SU-DHL-6 (cell line): Measurements from ENCODE around the gene PPP1R37.

ENCODE experiments used
- H2AFZ ChIP-seq: fragments of 200-600 bp; sonication (generic); 2 replicates; pipeline ENCODE4 v1.6.1; 2014; ENCODE audit warnings: low read depth, mild to moderate bottlenecking, moderate library complexity, mixed read lengths, antibody characterized with exemption, low read length; ENCODE audit not compliant: severe bottlenecking
- H3F3A ChIP-seq: fragments of 200-600 bp; shearing (Covaris generic); 2 replicates; pipeline ENCODE4 v1.6.0; 2016; ENCODE audit warnings: antibody characterized with exemption, mild to moderate bottlenecking; ENCODE audit not compliant: insufficient read depth
- H3K27ac ChIP-seq: fragments of 200-600 bp; sonication (generic); 2 replicates; pipeline ENCODE4 v1.5.1; 2016; ENCODE audit warnings: low read depth, mild to moderate bottlenecking, low read length, moderate library complexity, mixed read lengths
- H3K27me3 ChIP-seq: fragments of 200-600 bp; sonication (generic), shearing (Covaris generic); 2 replicates; pipeline ENCODE4 v1.6.0; 2014; ENCODE audit warnings: mild to moderate bottlenecking, low read length
- H3K36me3 ChIP-seq: fragments of 200-600 bp; sonication (generic); 2 replicates; pipeline ENCODE4 v1.6.1; 2014; ENCODE audit warnings: mild to moderate bottlenecking, low read length, mixed read lengths
- H3K4me2 ChIP-seq: fragments of 300-600, 200-600 bp; shearing (Covaris generic), sonication (generic); 2 replicates; pipeline ENCODE4 v1.6.0; 2014; ENCODE audit warnings: low read length, low read depth, mild to moderate bottlenecking; ENCODE audit not compliant: poor library complexity, severe bottlenecking
- H3K4me3 ChIP-seq: fragments of 200-600 bp; sonication (generic); 2 replicates; pipeline ENCODE4 v1.5.1; 2014; ENCODE audit warnings: antibody characterized with exemption, low read length, mild to moderate bottlenecking, mixed read lengths; ENCODE audit not compliant: insufficient read depth, poor library complexity, severe bottlenecking
- H3K79me2 ChIP-seq: fragments of 200-600 bp; sonication (generic); 2 replicates; pipeline ENCODE4 v1.6.1; 2014; ENCODE audit warnings: mild to moderate bottlenecking, low read length, moderate library complexity; ENCODE audit not compliant: insufficient read depth
- H3K9ac ChIP-seq: fragments of 200-600 bp; sonication (generic); 2 replicates; pipeline ENCODE4 v1.7.0; 2014; ENCODE audit warnings: mild to moderate bottlenecking, low read length
- H3K9me2 ChIP-seq: fragments of 200-600 bp; sonication (generic); replicated peaks from 2 replicates; pipeline ENCODE4 v1.6.1; 2014; ENCODE audit warnings: low read length; ENCODE audit not compliant: insufficient read depth
- H3K9me3 ChIP-seq: fragments of 200-600 bp; sonication (generic); 2 replicates; pipeline ENCODE4 v1.6.1; 2014; ENCODE audit warnings: low read length, mixed read lengths; ENCODE audit not compliant: insufficient read depth
- H4K20me1 ChIP-seq: fragments of 200-600 bp; sonication (generic); 2 replicates; pipeline ENCODE4 v1.6.1; 2014; ENCODE audit warnings: low read depth, mild to moderate bottlenecking, antibody characterized with exemption, low read length, moderate library complexity, mixed read lengths
- EZH2phosphoT487 ChIP-seq: fragments of 200-600 bp; sonication (generic), shearing (Covaris generic); conservative IDR thresholded peaks from 2 replicates; pipeline ENCODE4 v1.6.1; 2018; ENCODE audit warnings: mild to moderate bottlenecking, antibody characterized with exemption, low read length, moderate library complexity, mixed read lengths
- TF ChIP-seq, protein P1 (sequence below): fragments of 200-600 bp; sonication (generic); IDR thresholded peaks from one replicate; pipeline ENCODE4 v1.5.1; 2017; ENCODE audit warnings: antibody characterized with exemption, mild to moderate bottlenecking, low read length, moderate library complexity; ENCODE audit not compliant: insufficient read depth, poor library complexity, severe bottlenecking

Gene PPP1R37

GRCh38 chr19:45150751-45151281 lies 57.8 kb downstream of the PPP1R37 start:
- Histone ChIP-seq H3K4me2 (no peak overlapping the region), H3K79me2 (no peaks in the 10 kb centered on the region), H3K9me2 (no peaks in the 10 kb centered on the region), H3K9me3 (no peaks in the 10 kb centered on the region), H3K36me3 (no peaks in the 10 kb centered on the region), H3K9ac (no peak overlapping the region), H2AFZ (no peak overlapping the region), H4K20me1 (no peaks in the 10 kb centered on the region), H3K4me3 (no peak overlapping the region), H3K27ac (no peak overlapping the region), H3K27me3 (no peaks in the 10 kb centered on the region), H3F3A (no peaks in the 10 kb centered on the region)
- TF ChIP-seq, protein P1, sequence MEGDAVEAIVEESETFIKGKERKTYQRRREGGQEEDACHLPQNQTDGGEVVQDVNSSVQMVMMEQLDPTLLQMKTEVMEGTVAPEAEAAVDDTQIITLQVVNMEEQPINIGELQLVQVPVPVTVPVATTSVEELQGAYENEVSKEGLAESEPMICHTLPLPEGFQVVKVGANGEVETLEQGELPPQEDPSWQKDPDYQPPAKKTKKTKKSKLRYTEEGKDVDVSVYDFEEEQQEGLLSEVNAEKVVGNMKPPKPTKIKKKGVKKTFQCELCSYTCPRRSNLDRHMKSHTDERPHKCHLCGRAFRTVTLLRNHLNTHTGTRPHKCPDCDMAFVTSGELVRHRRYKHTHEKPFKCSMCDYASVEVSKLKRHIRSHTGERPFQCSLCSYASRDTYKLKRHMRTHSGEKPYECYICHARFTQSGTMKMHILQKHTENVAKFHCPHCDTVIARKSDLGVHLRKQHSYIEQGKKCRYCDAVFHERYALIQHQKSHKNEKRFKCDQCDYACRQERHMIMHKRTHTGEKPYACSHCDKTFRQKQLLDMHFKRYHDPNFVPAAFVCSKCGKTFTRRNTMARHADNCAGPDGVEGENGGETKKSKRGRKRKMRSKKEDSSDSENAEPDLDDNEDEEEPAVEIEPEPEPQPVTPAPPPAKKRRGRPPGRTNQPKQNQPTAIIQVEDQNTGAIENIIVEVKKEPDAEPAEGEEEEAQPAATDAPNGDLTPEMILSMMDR, result no peak
- no peak for TF ChIP-seq EZH2phosphoT487

GRCh38 chr19:45151320-45151719 lies 58.3 kb downstream of the PPP1R37 start:
- TF ChIP-seq, protein P1, result no peak
- TF ChIP-seq EZH2phosphoT487, result no peak
- no peaks in the 10 kb centered on the region for H4K20me1 ChIP-seq

GRCh38 chr19:45151821-45152503 lies 59.0 kb downstream of the PPP1R37 start:
- H3K9me2 ChIP-seq, result no peaks in the 10 kb centered on the region
- no peaks in the 10 kb centered on the region for H4K20me1 ChIP-seq
- H3K9me3 ChIP-seq, result no peaks in the 10 kb centered on the region
- H3K36me3 ChIP-seq, result no peaks in the 10 kb centered on the region
- no peak for TF ChIP-seq EZH2phosphoT487
- TF ChIP-seq, protein P1, result no peak
- no peaks in the 10 kb centered on the region for H3K27me3 ChIP-seq
- no peaks in the 10 kb centered on the region for H3F3A ChIP-seq
- no peak overlapping the region for H3K4me3 ChIP-seq
- no peak overlapping the region for H2AFZ ChIP-seq
- no peak overlapping the region for H3K27ac ChIP-seq
- H3K79me2 ChIP-seq, result no peaks in the 10 kb centered on the region
- H3K4me2 ChIP-seq, result no peak overlapping the region
- no peak overlapping the region for H3K9ac ChIP-seq

More at GRCh38 chr19:45151320-45151719, 58.3 kb downstream of the PPP1R37 start:
- Histone ChIP-seq H3K27me3 (no peaks in the 10 kb centered on the region), H3K9me2 (no peaks in the 10 kb centered on the region), H3K4me2 (no peak overlapping the region), H3K36me3 (no peaks in the 10 kb centered on the region), H3K79me2 (no peaks in the 10 kb centered on the region), H3K4me3 (no peak overlapping the region), H3F3A (no peaks in the 10 kb centered on the region), H3K27ac (no peak overlapping the region), H3K9ac (no peak overlapping the region), H2AFZ (no peak overlapping the region), H3K9me3 (no peaks in the 10 kb centered on the region)
